DMS53 treated with DMSO at 0.1 percent for 48 hours (cell line): Measurements from ENCODE around the gene C5orf15.
"Not testable (repeated sequence)": the region's sequence is repeated elsewhere in the genome, so short reads cannot be mapped to it uniquely, and the experiment has no call there.

ENCODE experiments used
- DNase-seq: peaks from one replicate; lab custom pipeline; 2025; ENCODE audit not compliant: unreplicated experiment; lab: John Stamatoyannopoulos, UW

C5orf15 gene

DNA sequence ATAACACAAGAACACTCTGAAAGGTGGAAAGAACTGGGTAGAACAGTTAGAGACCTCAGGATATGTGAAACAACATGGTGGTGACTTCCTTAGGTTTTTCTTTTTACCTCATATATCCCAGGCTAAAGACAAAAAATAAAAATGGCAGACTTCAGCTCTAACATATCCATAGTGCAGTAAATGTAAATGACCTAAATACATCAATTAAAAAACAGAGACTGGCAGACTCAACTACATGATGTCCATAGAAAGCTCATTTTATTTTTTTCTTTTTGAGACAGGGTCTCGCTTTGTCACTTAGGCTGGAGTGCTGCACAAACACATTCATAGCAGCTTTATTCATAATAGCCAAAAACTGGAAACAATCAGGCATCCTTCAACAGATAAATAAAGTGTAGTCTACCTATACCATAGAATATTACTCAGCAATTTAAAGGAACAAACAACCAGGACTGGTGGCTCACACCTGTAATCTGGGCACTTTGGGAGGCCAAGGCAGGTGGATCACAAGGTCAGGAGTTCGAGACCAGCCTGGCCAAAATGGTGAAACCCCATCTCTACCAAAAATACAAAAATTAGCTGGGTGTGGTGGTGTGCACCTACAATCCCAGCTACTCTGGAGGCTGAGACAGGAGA lies 4.8 kb downstream of the C5orf15 start:
- no peak for DNase-seq

GRCh38 chr5:133962801-133963476 lies 5.5 kb downstream of the C5orf15 start:
- DNase-seq = no peak

DNA sequence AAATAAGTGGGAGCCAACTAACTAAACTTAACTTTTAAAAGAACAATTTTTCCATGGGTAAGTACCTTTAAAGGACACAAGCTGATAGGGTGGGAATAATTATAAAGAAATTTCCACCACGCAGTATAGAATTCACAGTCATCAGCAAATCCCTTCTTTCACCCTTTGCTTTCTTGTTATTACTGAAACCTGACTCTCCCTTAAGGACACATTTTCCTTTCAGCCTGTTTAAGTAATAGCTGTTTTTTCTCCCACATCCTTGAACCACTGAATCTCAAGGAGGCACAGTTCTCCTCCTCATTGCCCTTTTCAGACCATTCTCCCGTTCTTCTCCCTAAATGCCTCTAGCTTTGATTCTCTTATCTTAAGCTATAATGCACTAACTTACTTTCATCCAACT lies 6.3 kb downstream of the C5orf15 start:
- DNase-seq = no peak

DNA sequence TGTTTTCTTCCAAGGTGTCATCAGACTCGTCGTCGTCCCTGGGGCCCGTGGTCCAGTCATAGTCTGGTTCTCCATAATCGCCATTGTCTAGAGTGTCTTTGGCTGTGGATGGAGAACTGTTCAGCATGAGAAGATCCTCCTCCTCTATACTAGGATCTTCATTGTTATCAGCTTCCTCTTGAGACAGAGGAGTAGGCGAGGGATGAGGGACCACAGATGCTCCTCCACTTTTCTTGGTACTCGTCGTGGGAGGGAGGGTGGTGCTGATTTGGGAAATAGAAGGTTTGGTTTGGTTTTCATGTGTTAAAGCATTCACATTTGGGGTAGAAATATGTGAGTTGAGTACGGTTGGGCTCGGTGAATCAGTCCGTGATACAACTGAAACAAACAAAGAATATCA lies 8.8 kb downstream of the C5orf15 start:
- DNase-seq = no peak

DNA sequence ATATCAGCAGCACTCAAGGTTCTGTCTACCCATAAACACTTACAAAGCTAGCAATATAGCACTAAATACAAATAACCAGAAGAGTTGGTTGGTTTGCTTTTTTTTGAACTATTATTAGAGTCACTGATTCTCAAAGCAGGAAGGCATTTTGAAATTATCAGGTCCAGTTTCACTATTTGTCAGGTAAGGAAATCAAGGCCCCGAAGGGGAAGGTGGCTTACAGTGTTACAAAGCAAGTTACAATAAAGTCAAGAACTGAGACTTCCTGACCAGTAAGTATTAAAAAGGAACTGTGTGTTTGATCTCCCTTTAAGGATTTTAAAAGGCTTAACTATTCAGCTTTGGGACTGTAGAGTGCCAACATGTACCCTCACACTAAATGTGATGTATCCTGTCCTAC lies 10.8 kb downstream of the C5orf15 start:
- no peak for DNase-seq

GRCh38 chr5:133957080-133957479 lies 11.3 kb downstream of the C5orf15 start:
- no peak for DNase-seq

- not testable (repeated sequence) for DNase-seq
Observed at GRCh38 chr5:133956196-133956595, 12.2 kb downstream of the C5orf15 start.

DNA sequence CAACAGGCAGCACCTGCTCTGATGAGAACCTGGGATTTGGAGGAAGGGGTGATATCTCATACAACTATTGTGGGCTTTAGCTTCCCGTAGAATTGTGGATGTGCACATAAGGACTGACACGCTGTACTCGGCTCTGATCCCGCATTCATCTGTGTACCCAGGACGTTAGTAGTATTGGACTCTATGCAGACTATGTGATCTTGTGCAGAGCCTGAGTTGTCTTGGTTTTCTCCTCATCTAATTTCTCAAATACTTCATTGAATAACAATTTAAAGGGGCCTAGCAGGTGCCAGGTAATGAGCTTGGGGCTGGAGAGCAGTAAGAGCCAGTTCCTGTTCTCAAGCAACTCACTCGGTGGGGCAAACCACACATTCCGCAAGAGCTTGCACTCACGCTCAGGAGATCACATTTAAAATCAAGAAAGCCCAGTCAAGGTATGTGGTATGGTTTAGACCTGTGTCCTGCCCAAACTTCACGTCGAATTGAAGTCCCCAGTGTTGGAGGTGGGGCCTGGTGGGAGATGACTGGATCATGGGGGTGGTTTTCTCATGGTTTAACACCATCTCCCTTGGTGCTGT lies 14.8 kb downstream of the C5orf15 start:
- DNase-seq = no peak

DNA sequence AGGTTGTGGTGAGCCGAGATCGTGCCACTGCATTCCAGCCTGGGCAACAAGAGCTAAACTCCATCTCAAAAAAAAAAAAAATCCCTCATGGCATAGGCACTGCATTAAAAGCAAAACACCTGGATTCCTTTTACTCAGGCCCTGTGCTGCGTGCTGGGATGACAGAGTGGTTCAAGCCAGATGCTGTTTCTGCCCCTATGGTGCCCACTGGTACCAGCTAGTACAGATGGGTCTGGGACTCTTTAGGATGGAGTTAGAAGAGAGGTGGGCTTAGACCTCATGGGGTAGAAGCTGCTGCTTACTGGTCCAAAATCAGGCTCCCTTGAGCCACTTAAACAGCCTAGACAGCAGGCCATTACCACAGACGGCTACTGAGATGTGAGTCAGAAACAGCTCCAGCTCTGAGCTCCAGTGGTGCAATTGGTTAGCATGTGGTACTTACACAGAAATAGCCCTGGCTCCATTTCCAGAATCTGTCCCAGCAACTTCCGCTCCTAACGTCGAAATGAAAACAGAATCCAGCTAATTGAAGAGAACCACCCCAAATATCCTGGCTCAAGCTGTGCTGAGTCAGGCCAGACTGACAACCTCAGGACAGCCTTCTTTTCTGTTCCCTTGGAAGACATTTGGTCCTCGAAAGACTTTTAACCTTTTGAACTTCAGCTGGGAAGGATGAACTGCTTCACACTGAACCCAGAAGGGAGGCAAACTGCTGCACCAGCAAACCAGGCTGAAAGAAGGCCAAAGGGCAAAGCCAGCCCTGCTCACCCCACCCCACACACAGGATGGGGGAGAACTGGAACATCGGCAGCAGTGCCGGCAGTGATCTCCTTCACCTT lies 15.5 kb downstream of the C5orf15 start:
- DNase-seq = no peak

- DNase-seq = no peak
Observed at GRCh38 chr5:133950821-133951612, 17.4 kb downstream of the C5orf15 start.

GRCh38 chr5:133948721-133949120 lies 19.7 kb downstream of the C5orf15 start:
- no peak for DNase-seq

GRCh38 chr5:133947431-133947841 lies 21.0 kb downstream of the C5orf15 start:
- no peak for DNase-seq

- DNase-seq = no peak
Observed at GRCh38 chr5:133945568-133945967, 22.9 kb downstream of the C5orf15 start.

- peak; percentile 75 for DNase-seq
Observed at GRCh38 chr5:133944263-133945185, 23.9 kb downstream of the C5orf15 start.

DNA sequence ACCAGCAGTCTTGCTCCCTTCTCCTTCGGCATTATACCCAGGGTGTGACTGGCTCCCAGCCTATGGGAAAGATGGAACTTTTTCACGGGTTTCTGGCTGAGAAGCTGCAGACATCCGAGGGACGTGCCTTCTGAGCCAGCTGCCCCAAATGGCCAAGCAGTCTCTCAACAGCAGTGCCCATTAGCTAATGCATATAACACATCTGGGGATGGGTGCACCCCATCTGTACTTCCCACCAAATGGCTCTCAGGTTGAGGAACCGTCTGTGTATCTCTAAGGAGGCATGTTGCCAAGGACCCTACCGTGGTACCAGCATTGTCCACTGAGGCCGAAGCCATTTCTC lies 25.0 kb downstream of the C5orf15 start:
- no peak for DNase-seq

DNA sequence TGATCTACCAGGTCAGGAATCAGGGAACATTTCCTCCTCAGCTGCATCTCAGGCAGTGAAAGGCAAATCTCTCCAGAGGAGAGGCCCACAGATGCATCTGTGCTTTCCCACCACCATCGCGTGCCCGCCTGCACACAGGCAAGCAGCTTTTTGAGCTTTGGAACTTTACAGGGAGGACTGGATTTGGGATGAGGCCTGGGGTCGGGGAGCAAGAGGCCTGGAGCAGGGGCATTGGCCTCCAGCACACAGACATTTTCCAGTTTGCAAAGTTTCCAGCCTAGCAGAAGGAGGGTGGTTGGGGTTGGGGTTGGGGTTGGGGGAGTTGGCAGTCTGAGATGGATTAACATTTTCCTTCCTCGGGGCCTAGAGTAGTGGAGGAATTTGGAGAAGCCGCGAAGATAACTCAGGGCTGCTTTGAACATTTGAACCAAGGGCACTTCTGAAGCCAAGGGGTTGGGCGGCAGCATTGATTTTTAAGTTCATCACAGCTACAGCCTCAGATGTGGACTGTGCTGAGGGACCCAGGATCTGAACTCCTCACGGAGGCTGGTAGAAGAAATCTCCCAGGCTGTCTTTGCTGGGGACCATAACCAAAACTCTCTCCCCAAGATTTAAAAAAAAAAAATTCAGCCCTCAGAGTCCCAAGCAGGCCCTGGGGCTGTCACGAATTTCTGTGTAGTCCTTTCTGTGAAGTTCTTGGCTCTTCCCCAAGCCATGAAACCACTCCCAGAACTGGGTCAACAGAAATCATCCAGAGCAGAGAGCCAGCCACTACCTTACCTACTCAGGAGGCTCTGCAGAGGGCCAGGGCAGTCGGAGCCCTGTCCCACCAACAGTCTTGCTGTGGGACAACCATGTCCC lies 25.6 kb downstream of the C5orf15 start:
- no peak for DNase-seq

DNA sequence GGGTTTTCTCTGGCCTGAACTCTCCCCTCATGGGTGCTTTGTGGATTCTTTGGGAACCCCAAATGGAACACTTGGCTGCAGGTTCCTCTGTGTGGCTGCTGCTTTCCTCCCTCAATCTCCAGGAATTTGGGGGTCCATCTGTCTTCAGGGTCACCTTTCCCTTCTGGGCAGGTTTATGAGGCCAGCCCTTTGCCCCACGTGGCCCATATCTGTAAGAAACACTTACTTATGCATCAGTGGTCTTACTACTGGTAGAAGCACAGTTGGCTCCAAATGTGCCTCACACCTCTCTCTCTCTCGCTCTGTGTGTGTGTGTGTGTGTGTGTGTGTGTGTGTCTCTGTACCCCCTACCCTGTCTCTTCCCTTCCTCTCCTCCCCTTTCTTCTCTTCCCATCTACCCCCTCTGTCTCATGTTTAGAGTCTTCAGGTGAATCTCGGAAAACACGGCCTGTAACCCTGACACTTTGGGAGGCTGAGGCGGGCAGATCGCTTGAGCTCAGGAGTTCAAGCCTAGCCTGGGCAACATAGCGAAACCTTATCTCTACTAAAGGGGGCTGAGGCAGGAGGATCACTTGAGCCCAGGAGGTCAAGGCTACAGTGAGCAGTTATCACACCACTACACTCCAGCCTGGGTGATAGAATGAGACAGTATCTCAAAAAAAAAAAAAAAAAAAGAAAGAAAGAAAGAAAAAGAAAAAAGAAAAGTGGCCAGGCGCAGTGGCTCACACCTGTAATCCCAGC lies 26.8 kb downstream of the C5orf15 start:
- DNase-seq = no peak

- DNase-seq = no peak
Observed at GRCh38 chr5:133939668-133940067, 28.8 kb downstream of the C5orf15 start.
